ENCODE data around the gene DNM1. TPM values are rescaled to one million over a fixed set of nuclear protein-coding genes. Genes with fewer than 3 reads are reported as not detected.
"Not testable (repeated sequence)": the region's sequence is repeated elsewhere in the genome, so short reads cannot be mapped to it uniquely, and the experiment has no call there.

Gene DNM1
- total RNA-seq, 2 experiments from 2014 or later, result 0.60 to 1.0 TPM

- H3K9me3 Mint-ChIP-seq; POLR2A ChIA-PET; H3K27ac Mint-ChIP-seq; H3K27me3 Mint-ChIP-seq; H3K4me3 Mint-ChIP-seq; H3K4me1 Mint-ChIP-seq; H3K36me3 Mint-ChIP-seq (ENCODE audit: low read depth); DNase-seq: not testable (repeated sequence)
- CTCF ChIA-PET, result interaction anchor here (1.2 kb wide), 1 partner anchor 12 kb away, joined by 4 read pairs; no protein-coding TSS in a partner anchor
Measured at GRCh38 chr9:128230897-128231296, 27.7 kb downstream of the DNM1 start.

- no peak for DNase-seq
- ChIA-PET POLR2A (no interaction called here), CTCF (interaction anchor here (0.5 to 1.2 kb wide), 4 partner anchors 13 to 835 kb away, joined by 3 to 4 read pairs (median 4); no protein-coding TSS in a partner anchor)
- H3K9me3 Mint-ChIP-seq, result no peaks in the 10 kb centered on the region
- H3K27ac Mint-ChIP-seq, result no peak overlapping the region
- H3K4me1 Mint-ChIP-seq, result no peaks in the 10 kb centered on the region
- H3K36me3 Mint-ChIP-seq (ENCODE audit: low read depth), result no peaks in the 10 kb centered on the region
- no peak overlapping the region for H3K4me3 Mint-ChIP-seq
- no peaks in the 10 kb centered on the region for H3K27me3 Mint-ChIP-seq
Measured at GRCh38 chr9:128231638-128232527, 28.7 kb downstream of the DNM1 start.

- CTCF ChIA-PET, result interaction anchor here (0.5 to 1.1 kb wide), 3 partner anchors 68 to 834 kb away, joined by 3 to 4 read pairs (median 4); no protein-coding TSS in a partner anchor
- H3K4me1 Mint-ChIP-seq, result no peaks in the 10 kb centered on the region
Measured at GRCh38 chr9:128232528-128233428, 29.6 kb downstream of the DNM1 start.

GRCh38 chr9:128233817-128234406 lies 30.7 kb downstream of the DNM1 start:
- no peak overlapping the region for H3K4me3 Mint-ChIP-seq
- ChIA-PET POLR2A (no interaction called here), CTCF (no interaction called here)
- H3K9me3 Mint-ChIP-seq, result no peaks in the 10 kb centered on the region
- H3K4me1 Mint-ChIP-seq, result no peaks in the 10 kb centered on the region
- H3K27me3 Mint-ChIP-seq, result no peaks in the 10 kb centered on the region
- no peaks in the 10 kb centered on the region for H3K36me3 Mint-ChIP-seq (ENCODE audit: low read depth)
- DNase-seq, result no peak
- H3K27ac Mint-ChIP-seq, result no peak overlapping the region

More at GRCh38 chr9:128232528-128233428, 29.6 kb downstream of the DNM1 start:
- DNase-seq, result no peak
- no peaks in the 10 kb centered on the region for H3K27me3 Mint-ChIP-seq
- no peaks in the 10 kb centered on the region for H3K9me3 Mint-ChIP-seq
- POLR2A ChIA-PET, result no interaction called here
- H3K36me3 Mint-ChIP-seq (ENCODE audit: low read depth), result no peaks in the 10 kb centered on the region
- no peak overlapping the region for H3K4me3 Mint-ChIP-seq
- no peak overlapping the region for H3K27ac Mint-ChIP-seq

- no peak overlapping the region for H3K4me3 Mint-ChIP-seq
- H3K9me3 Mint-ChIP-seq, result no peaks in the 10 kb centered on the region
- no peaks in the 10 kb centered on the region for H3K36me3 Mint-ChIP-seq (ENCODE audit: low read depth)
- ChIA-PET POLR2A (interaction anchor here (0.6 kb wide), 1 partner anchor 995 kb away, joined by 3 read pairs; no protein-coding TSS in a partner anchor), CTCF (interaction anchor here (1.4 kb wide), 1 partner anchor 28 kb away, joined by 3 read pairs; no protein-coding TSS in a partner anchor)
- H3K27me3 Mint-ChIP-seq, result peaks cover 20% of the 10 kb centered on the region
- peaks cover 4% of the 10 kb centered on the region for H3K4me1 Mint-ChIP-seq
- no peak overlapping the region for H3K27ac Mint-ChIP-seq
- no peak for DNase-seq
Measured at GRCh38 chr9:128242124-128242523, 38.9 kb downstream of the DNM1 start.

GRCh38 chr9:128242828-128243214 lies 39.6 kb downstream of the DNM1 start:
- no peak overlapping the region for H3K4me3 Mint-ChIP-seq
- H3K27me3 Mint-ChIP-seq, result peaks cover 20% of the 10 kb centered on the region
- POLR2A ChIA-PET, result no interaction called here
- CTCF ChIA-PET, result interaction anchor here (1.1 kb wide), 1 partner anchor 84 kb away, joined by 4 read pairs; no protein-coding TSS in a partner anchor
- DNase-seq, result no peak
- no peaks in the 10 kb centered on the region for H3K9me3 Mint-ChIP-seq
- H3K27ac Mint-ChIP-seq, result no peak overlapping the region
- H3K36me3 Mint-ChIP-seq (ENCODE audit: low read depth), result no peaks in the 10 kb centered on the region
- H3K4me1 Mint-ChIP-seq, result peaks cover 4% of the 10 kb centered on the region

GRCh38 chr9:128243215-128244018 lies 40.2 kb downstream of the DNM1 start:
- no peak for DNase-seq
- Mint-ChIP-seq H3K27me3 (peaks cover 20% of the 10 kb centered on the region), H3K36me3 (ENCODE audit: low read depth) (no peaks in the 10 kb centered on the region), H3K9me3 (no peaks in the 10 kb centered on the region), H3K4me3 (no peak overlapping the region), H3K27ac (no peak overlapping the region), H3K4me1 (peaks cover 4% of the 10 kb centered on the region)
- POLR2A ChIA-PET, result no interaction called here
- CTCF ChIA-PET, result interaction anchor here (0.5 to 1.1 kb wide), 2 partner anchors 84 to 86 kb away, joined by 4 read pairs; no protein-coding TSS in a partner anchor

- ChIA-PET POLR2A (no interaction called here), CTCF (no interaction called here)
- no peak for DNase-seq
- no peak overlapping the region for H3K27ac Mint-ChIP-seq
- H3K36me3 Mint-ChIP-seq (ENCODE audit: low read depth), result no peaks in the 10 kb centered on the region
- H3K27me3 Mint-ChIP-seq, result peaks cover 20% of the 10 kb centered on the region
- no peaks in the 10 kb centered on the region for H3K9me3 Mint-ChIP-seq
- no peak overlapping the region for H3K4me3 Mint-ChIP-seq
- peaks cover 4% of the 10 kb centered on the region for H3K4me1 Mint-ChIP-seq
Measured at GRCh38 chr9:128244091-128244836, 41.1 kb downstream of the DNM1 start.

GRCh38 chr9:128244837-128245231 lies 41.7 kb downstream of the DNM1 start:
- no peak for DNase-seq
- peaks cover 8% of the 10 kb centered on the region for H3K4me1 Mint-ChIP-seq
- POLR2A ChIA-PET, result no interaction called here
- peaks cover 23% of the 10 kb centered on the region for H3K27me3 Mint-ChIP-seq
- no peaks in the 10 kb centered on the region for H3K36me3 Mint-ChIP-seq (ENCODE audit: low read depth)
- CTCF ChIA-PET, result no interaction called here
- no peak overlapping the region for H3K27ac Mint-ChIP-seq
- no peaks in the 10 kb centered on the region for H3K9me3 Mint-ChIP-seq
- no peak overlapping the region for H3K4me3 Mint-ChIP-seq

GRCh38 chr9:128245421-128246151 lies 42.4 kb downstream of the DNM1 start:
- no peak for DNase-seq
- Mint-ChIP-seq H3K9me3 (no peaks in the 10 kb centered on the region), H3K4me3 (no peak overlapping the region), H3K4me1 (peaks cover 10% of the 10 kb centered on the region), H3K36me3 (ENCODE audit: low read depth) (no peaks in the 10 kb centered on the region), H3K27ac (no peak overlapping the region), H3K27me3 (peaks cover 23% of the 10 kb centered on the region)
- POLR2A ChIA-PET, result no interaction called here
- CTCF ChIA-PET, result interaction anchor here (0.6 to 1.9 kb wide), 3 partner anchors 9 to 472 kb away, joined by 3 to 7 read pairs (median 4); no protein-coding TSS in a partner anchor

GRCh38 chr9:128246471-128246870 lies 43.3 kb downstream of the DNM1 start:
- H3K27ac Mint-ChIP-seq, result no peak overlapping the region
- CTCF ChIA-PET, result interaction anchor here (1.0 to 1.9 kb wide), 2 partner anchors 9 to 24 kb away, joined by 4 to 7 read pairs; no protein-coding TSS in a partner anchor

More at GRCh38 chr9:128246471-128246870, 43.3 kb downstream of the DNM1 start:
- no peaks in the 10 kb centered on the region for H3K36me3 Mint-ChIP-seq (ENCODE audit: low read depth)
- peaks cover 14% of the 10 kb centered on the region for H3K4me1 Mint-ChIP-seq
- POLR2A ChIA-PET, result no interaction called here
- no peak overlapping the region for H3K4me3 Mint-ChIP-seq
- no peaks in the 10 kb centered on the region for H3K9me3 Mint-ChIP-seq
- peaks cover 27% of the 10 kb centered on the region for H3K27me3 Mint-ChIP-seq
- no peak for DNase-seq

Data from activated CD4-positive, alpha-beta T cell treated with anti-CD3 and anti-CD28 coated beads, Interleukin-2, amount 10 ng/mL, durations not matched to agents 7 days and 5 days (primary cell).